HepG2 (cell line): ENCODE measurements around the gene GCC1. TPM values are rescaled to one million over a fixed set of nuclear protein-coding genes. Genes with fewer than 3 reads are reported as not detected.

Experiments used
- ATAC-seq: fragments of 200-7000 bp; cut with Tn5 transposase; 3 replicates; pipeline ENCODE4 v1.9.1; 2020; ENCODE audit warnings: mild to moderate bottlenecking, moderate library complexity
- BruUV-seq: library from RNA; stranded (reverse); fragments of 400-500 nt; replicated peaks from 2 replicates; lab custom pipeline; 2021; lab: Mats Ljungman, UMichigan
- CTCF ChIA-PET: fragments of 300-600 bp; formaldehyde crosslinking; extraction: SDS; loops from one replicate; lab custom pipeline; 2021; ENCODE audit warnings: low total read pairs, inconsistent platforms, low intra/inter-chr PET ratio; lab: Yijun Ruan, JAX
- POLR2A ChIA-PET: fragments of 350-600 bp; sonication (Branson Sonifier 250); formaldehyde crosslinking; loops from one replicate; lab custom pipeline; 2020; ENCODE audit warnings: antibody characterized with exemption, inconsistent platforms; lab: Yijun Ruan, JAX
- DNase-seq: peaks from one replicate; pipeline ENCODE4 v3.0.0-alpha.2; 2015; ENCODE audit warnings: low spot score
- FAIRE-seq: peaks from 3 replicates; lab custom pipeline; 2011; peaks lifted over from hg19 to GRCh38; lab: Jason Lieb, UNC
- H2AFZ ChIP-seq: one replicate; pipeline ENCODE4 v1.6.1; 2011; ENCODE audit warnings: low read length, inconsistent platforms
- H3K27ac ChIP-seq: fragments of 300-600 bp; 3 replicates; pipeline ENCODE4 v1.8.0; 2011; ENCODE audit warnings: mixed run types, mild to moderate bottlenecking, mixed read lengths, low read length, inconsistent platforms; ENCODE audit not compliant: insufficient read depth; ENCODE audit errors: extremely low read length
- H3K27me3 ChIP-seq, 2 experiments: fragments of 200-600 bp in 1 of 2; 2 replicates in 1 of 2; 3 replicates in 1 of 2; pipeline versions ENCODE4 v1.6.0 to v1.8.0; 2011; ENCODE audit warnings: low read length in 2 of 2, mild to moderate bottlenecking in 2 of 2, moderate library complexity in 2 of 2, inconsistent platforms in 1 of 2; ENCODE audit not compliant: insufficient read depth in 2 of 2, control insufficient read depth in 1 of 2
- H3K36me3 ChIP-seq, 2 experiments: fragments of 200-600 bp in 1 of 2; replicated peaks in 1 of 2; 2 replicates in 1 of 2; 3 replicates in 1 of 2; pipeline versions ENCODE4 v1.5.1 to v1.8.0; 2011; ENCODE audit warnings: low read length in 2 of 2, inconsistent platforms in 1 of 2; ENCODE audit not compliant: insufficient read depth in 2 of 2, control insufficient read depth in 1 of 2
- H3K4me1 ChIP-seq: 2 replicates; pipeline ENCODE4 v1.5.1; 2012; ENCODE audit warnings: low read length, inconsistent platforms; ENCODE audit not compliant: insufficient read depth
- H3K4me2 ChIP-seq: 2 replicates; pipeline ENCODE4 v1.6.0; 2011; ENCODE audit warnings: low read depth, low read length, inconsistent platforms
- H3K4me3 ChIP-seq, 3 experiments: fragments of 200-600 bp in 1 of 3; sonication (generic), shearing (Covaris generic) in 1 of 3; replicated peaks in 1 of 3; 2 replicates each; pipeline ENCODE4 v1.5.1; 2011 to 2016; ENCODE audit warnings: low read length in 3 of 3, inconsistent platforms in 2 of 3, low read depth in 2 of 3, mild to moderate bottlenecking in 2 of 3, control low read depth in 1 of 3, mixed read lengths in 1 of 3; ENCODE audit not compliant: insufficient read depth in 1 of 3
- H3K79me2 ChIP-seq: one replicate; pipeline ENCODE4 v1.6.1; 2011; ENCODE audit warnings: low read length, inconsistent platforms; ENCODE audit not compliant: insufficient read depth
- H3K9ac ChIP-seq: 2 replicates; pipeline ENCODE4 v1.6.0; 2011; ENCODE audit warnings: mild to moderate bottlenecking, low read depth, low read length, inconsistent platforms; ENCODE audit not compliant: insufficient read depth
- H3K9me3 ChIP-seq: 2 replicates; pipeline ENCODE4 v1.5.1; 2012; ENCODE audit warnings: mild to moderate bottlenecking, low read length
- H4K20me1 ChIP-seq: 2 replicates; pipeline ENCODE4 v1.6.0; 2011; ENCODE audit warnings: inconsistent platforms, mild to moderate bottlenecking, low read length, moderate library complexity; ENCODE audit not compliant: insufficient read depth
- MAX ChIP-seq: IDR thresholded peaks from 2 replicates; pipeline ENCODE4 v1.6.1; 2012; ENCODE audit warnings: inconsistent platforms
- SIN3A ChIP-seq: IDR thresholded peaks from 2 replicates; pipeline ENCODE4 v1.6.1; 2011; ENCODE audit warnings: low read depth, mild to moderate bottlenecking, control low read depth, low read length, borderline replicate concordance
- THRA ChIP-seq: sonication (generic); formaldehyde crosslinking; IDR thresholded peaks from 2 replicates; pipeline ENCODE4 v1.4.0; 2020; ENCODE audit warnings: missing genetic modification reagents, borderline replicate concordance
- ZNF180 ChIP-seq: sonication (generic); formaldehyde crosslinking; IDR thresholded peaks from 2 replicates; pipeline ENCODE4 v1.4.0; 2020; ENCODE audit warnings: low read depth, missing genetic modification reagents, borderline replicate concordance
- ZNF382 ChIP-seq: sonication (generic); formaldehyde crosslinking; IDR thresholded peaks from 2 replicates; pipeline ENCODE4 v1.5.0; 2020; ENCODE audit warnings: missing genetic modification reagents, mild to moderate bottlenecking, borderline replicate concordance
- ZSCAN30 ChIP-seq: sonication (generic); formaldehyde crosslinking; IDR thresholded peaks from 2 replicates; pipeline ENCODE4 v1.5.0; 2020; ENCODE audit warnings: mild to moderate bottlenecking, missing genetic modification reagents
- WGBS: methylation state at CpG from one replicate; pipeline ENCODE4 v1.1.6; 2017; ENCODE audit warnings: low lambda C conversion rate; 5-methylcytosine and 5-hydroxymethylcytosine counted together
- in situ Hi-C: cut with HindIII; loops from 2 replicates; pipeline ENCODE4 v1.10.0; 2017; ENCODE audit warnings: low pct_unique_long_range_greater_than_20kb; ENCODE audit not compliant: extremely low pct_ligation_motif_present
- intact Hi-C: fragments of 100-400 bp; cut with micrococcal nuclease; formaldehyde crosslinking; loops from one replicate; pipeline ENCODE4 v1.10.0; 2022; ENCODE audit not compliant: unreplicated experiment
- polyA plus RNA-seq, 8 experiments: library from polyadenylated mRNA; depleted of rRNA in 3 of 8; stranded (reverse) in 7 of 8; unstranded in 1 of 8; fragments of >200 nt; fragmentation: Illumina TruSeq in 4 of 8; extraction: Trizol in 4 of 8; gene quantifications; 2 replicates each; pipeline versions ENCODE4 v1.2.1 to v1.2.3, GENCODE V29; 2011 to 2016; ENCODE audit warnings: low read depth in 4 of 8, missing spikeins in 1 of 8, mixed read lengths in 1 of 8; ENCODE audit not compliant: insufficient read depth in 1 of 8
- total RNA-seq, 5 experiments: library from RNA; depleted of rRNA; stranded (reverse); fragments of >200 nt; fragmentation: Illumina TruSeq; extraction: Trizol; gene quantifications; 2 replicates each; pipeline ENCODE4 v1.2.3, GENCODE V29; 2016; ENCODE audit warnings: low read depth in 1 of 5
- TF ChIP-seq, protein P1 (sequence below): sonication (generic); formaldehyde crosslinking; IDR thresholded peaks from 2 replicates; pipeline ENCODE4 v1.5.0; 2020; ENCODE audit warnings: mild to moderate bottlenecking, missing genetic modification reagents

Gene GCC1
- total and polyA plus RNA-seq, 2 of the 13 experiments (the other 11 are each of a cell fraction or from before 2014, with no cell fraction given): 2.5 to 15.3 TPM

DNA sequence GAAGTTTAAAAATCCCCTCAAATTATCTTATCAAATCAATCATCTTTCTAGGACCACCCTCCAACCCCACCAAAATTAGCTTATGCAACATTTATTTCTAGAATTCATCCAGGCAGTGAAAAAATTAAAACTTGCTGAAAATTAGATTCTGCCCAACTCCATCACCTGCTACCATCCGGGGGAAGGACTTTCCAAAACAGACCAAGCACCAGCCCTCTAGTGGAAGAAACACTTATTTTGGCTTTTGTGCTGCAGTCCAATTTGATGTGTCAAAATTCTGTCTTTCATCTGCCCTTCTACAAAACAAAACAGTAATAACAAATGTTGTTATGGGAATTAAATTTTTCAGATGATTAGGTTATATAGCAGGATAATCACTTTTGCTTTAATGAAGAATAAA is 35.1 kb downstream of the GCC1 start:
- Histone ChIP-seq H3K4me2 (no peak overlapping the region), H3K4me1 (no peaks in the 10 kb centered on the region), H2AFZ (no peak overlapping the region), H3K9me3 (peaks cover 10% of the 10 kb centered on the region; the same call in 1 of the 2 replicates), H3K79me2 (no peaks in the 10 kb centered on the region), H3K9ac (no peak overlapping the region), H3K36me3 (no peaks in the 10 kb centered on the region), H4K20me1 (no peaks in the 10 kb centered on the region), H3K27ac (no peak overlapping the region), H3K4me3 (no peak overlapping the region), H3K27me3 (no peaks in the 10 kb centered on the region)
- BruUV-seq: no TSS peak
- WGBS: 0% methylated on average over 1 of the region's 1 CpG
- POLR2A ChIA-PET: no interaction called here
- CTCF ChIA-PET: no interaction called here
- DNase-seq (no peak), FAIRE-seq (no peak), ATAC-seq (no peak)
- no peak for TF ChIP-seq MAX
- TF ChIP-seq, protein P1, sequence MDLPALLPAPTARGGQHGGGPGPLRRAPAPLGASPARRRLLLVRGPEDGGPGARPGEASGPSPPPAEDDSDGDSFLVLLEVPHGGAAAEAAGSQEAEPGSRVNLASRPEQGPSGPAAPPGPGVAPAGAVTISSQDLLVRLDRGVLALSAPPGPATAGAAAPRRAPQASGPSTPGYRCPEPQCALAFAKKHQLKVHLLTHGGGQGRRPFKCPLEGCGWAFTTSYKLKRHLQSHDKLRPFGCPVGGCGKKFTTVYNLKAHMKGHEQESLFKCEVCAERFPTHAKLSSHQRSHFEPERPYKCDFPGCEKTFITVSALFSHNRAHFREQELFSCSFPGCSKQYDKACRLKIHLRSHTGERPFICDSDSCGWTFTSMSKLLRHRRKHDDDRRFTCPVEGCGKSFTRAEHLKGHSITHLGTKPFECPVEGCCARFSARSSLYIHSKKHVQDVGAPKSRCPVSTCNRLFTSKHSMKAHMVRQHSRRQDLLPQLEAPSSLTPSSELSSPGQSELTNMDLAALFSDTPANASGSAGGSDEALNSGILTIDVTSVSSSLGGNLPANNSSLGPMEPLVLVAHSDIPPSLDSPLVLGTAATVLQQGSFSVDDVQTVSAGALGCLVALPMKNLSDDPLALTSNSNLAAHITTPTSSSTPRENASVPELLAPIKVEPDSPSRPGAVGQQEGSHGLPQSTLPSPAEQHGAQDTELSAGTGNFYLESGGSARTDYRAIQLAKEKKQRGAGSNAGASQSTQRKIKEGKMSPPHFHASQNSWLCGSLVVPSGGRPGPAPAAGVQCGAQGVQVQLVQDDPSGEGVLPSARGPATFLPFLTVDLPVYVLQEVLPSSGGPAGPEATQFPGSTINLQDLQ: no peak
- TF ChIP-seq THRA: no peak
- no peak for TF ChIP-seq ZNF382
- no peak for TF ChIP-seq SIN3A
- no peak for TF ChIP-seq ZSCAN30 (CRISPR knock-in tag)
- TF ChIP-seq ZNF180: no peak
- intact Hi-C loops: no loop called here
- in situ Hi-C loops: no loop called here
